Fibroblast of the aortic adventitia (primary cell): ENCODE results near the gene RBM27. TPM values are rescaled to one million over a fixed set of nuclear protein-coding genes. Genes with fewer than 3 reads are reported as not detected.
A peak's percentile ranks its signal among the peaks of the same experiment; 100 is the strongest.
"Not testable (repeated sequence)": the region's sequence is repeated elsewhere in the genome, so short reads cannot be mapped to it uniquely, and the experiment has no call there.

Experiments
- DNase-seq: peaks from one replicate; pipeline ENCODE4 v3.0.0-alpha.2; 2010; ENCODE audit warnings: low read depth
- H3K4me3 ChIP-seq: 2 replicates; pipeline ENCODE4 v1.5.1; 2011; ENCODE audit warnings: low read depth, mild to moderate bottlenecking, control low read depth, low read length, moderate library complexity
- CTCF ChIP-seq: IDR thresholded peaks from 2 replicates; pipeline ENCODE4 v1.5.1; 2011; ENCODE audit warnings: mild to moderate bottlenecking, low read length, control low read depth, inconsistent platforms; ENCODE audit not compliant: insufficient read depth
- total RNA-seq: library from RNA; depleted of rRNA; stranded (reverse); fragments of >200 nt; gene quantifications from 2 replicates; pipeline ENCODE4 v1.2.3, GENCODE V29; 2012; ENCODE audit warnings: low replicate concordance

RBM27 gene
- 6.6 and 28.5 TPM in 2 replicates for total RNA-seq

DNA sequence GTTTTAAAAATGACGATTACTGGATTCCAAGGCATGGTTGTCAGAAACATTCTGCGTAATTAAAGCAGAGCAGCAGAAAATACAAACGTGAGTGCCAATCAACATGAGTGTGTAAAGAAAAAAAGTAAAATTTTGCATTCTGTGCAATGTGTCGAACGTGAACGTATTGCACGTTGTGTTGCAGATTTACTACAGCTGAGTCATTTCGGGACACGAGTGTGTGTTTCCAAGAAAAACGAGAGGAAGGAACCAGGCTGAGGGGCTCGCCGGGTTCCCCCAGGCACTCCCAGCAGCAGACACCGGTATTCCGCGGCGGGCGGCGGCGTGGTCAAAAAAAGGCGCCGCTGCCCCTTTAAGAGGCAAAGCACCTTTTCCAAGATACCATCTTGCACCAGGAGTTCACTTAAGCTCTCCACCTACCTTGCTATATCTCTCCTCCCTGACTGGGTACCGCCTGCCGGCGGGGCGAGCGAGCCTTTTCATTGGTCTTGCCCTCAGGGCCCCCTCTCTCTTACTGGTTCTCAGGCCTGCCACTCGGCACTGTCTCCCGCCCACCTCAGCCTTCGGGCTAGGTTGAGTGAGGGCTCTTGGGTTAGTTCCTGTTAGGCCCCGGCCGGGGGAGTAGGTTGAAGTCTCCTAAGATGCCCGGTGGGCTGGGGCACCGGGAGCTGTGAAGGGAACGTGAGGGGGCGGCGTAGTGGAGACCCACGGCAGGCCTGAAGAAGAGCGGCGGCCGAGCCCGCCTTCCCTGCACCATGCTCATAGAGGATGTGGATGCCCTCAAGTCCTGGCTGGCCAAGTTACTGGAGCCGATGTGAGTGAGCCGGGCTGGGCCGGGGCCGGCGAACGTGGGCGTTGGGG is at the start of gene RBM27:
TSS of gene RBM27 (plus strand) at position 595 of the 861 bp plus-strand sequence. CDS start at position 756, 161 bp downstream.
- H3K4me3 ChIP-seq, result peak within 1 kb of the TSS; percentile 88
- TF ChIP-seq CTCF, result no peak
- DNase-seq, result peak; percentile 99

- no peak for DNase-seq
- no peak overlapping the region for H3K4me3 ChIP-seq
- no peak for TF ChIP-seq CTCF
Measured at GRCh38 chr5:146158255-146158654, 45.1 kb upstream of the RBM27 start.

- TF ChIP-seq CTCF, result no peak
- H3K4me3 ChIP-seq, result no peak overlapping the region
- DNase-seq, result no peak
Measured at GRCh38 chr5:146164382-146164781, 39.0 kb upstream of the RBM27 start.

- no peak overlapping the region for H3K4me3 ChIP-seq
- no peak for DNase-seq
- no peak for TF ChIP-seq CTCF
Measured at GRCh38 chr5:146165460-146165859, 37.9 kb upstream of the RBM27 start.

GRCh38 chr5:146165903-146166302 is 37.5 kb upstream of the RBM27 start:
- TF ChIP-seq CTCF, result no peak
- H3K4me3 ChIP-seq, result no peak overlapping the region
- DNase-seq, result no peak

DNA sequence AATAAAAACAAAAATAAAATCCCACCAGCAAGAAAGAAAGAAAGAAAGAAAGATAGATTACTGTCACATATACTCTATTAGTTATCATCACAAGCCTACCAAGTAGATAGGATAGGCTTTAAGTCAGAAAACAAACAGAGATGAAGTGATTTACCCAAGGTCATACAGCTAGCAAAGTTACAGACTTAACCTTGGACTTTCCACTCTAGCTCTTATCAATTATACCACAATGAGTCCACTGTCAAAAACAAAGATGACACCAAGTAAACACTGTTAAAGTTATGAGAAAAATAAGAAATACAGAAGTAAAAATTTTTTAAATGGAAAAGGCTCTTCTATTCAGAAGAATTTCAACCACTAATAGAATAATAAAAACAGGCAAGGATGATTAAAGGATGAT is 34.3 kb upstream of the RBM27 start:
- no peak overlapping the region for H3K4me3 ChIP-seq
- TF ChIP-seq CTCF, result no peak
- DNase-seq, result no peak

DNA sequence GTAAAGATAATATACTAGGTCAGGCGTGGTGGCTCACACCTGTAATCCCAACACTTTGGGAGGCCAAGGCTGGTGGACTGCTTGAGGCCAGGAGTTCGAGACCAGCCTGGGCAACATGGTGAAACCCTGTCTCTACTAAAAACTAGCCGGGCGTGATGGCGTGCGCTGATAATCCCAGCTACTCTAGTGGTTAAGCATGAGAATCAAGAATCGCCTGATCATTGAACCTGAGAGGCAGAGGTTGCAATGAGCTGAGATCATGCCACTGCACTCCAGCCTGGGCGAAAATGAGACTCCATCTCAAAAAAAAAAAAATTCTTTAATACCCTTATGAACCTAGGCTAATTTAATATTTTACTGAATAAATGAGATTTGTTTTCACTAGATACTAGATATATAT is 30.4 kb upstream of the RBM27 start:
- not testable (repeated sequence) for H3K4me3 ChIP-seq, DNase-seq
